Fibroblast of skin of left quadriceps (primary cell): ENCODE measurements around the gene RPS16.
A peak's percentile ranks its signal among the peaks of the same experiment; 100 is the strongest.

ENCODE experiments used
- DNase-seq, 2 experiments: peaks; one replicate each; pipeline ENCODE4 v3.0.0-alpha.2; 2013; ENCODE audit warnings: low read depth in 2 of 2

The RPS16 gene

DNA sequence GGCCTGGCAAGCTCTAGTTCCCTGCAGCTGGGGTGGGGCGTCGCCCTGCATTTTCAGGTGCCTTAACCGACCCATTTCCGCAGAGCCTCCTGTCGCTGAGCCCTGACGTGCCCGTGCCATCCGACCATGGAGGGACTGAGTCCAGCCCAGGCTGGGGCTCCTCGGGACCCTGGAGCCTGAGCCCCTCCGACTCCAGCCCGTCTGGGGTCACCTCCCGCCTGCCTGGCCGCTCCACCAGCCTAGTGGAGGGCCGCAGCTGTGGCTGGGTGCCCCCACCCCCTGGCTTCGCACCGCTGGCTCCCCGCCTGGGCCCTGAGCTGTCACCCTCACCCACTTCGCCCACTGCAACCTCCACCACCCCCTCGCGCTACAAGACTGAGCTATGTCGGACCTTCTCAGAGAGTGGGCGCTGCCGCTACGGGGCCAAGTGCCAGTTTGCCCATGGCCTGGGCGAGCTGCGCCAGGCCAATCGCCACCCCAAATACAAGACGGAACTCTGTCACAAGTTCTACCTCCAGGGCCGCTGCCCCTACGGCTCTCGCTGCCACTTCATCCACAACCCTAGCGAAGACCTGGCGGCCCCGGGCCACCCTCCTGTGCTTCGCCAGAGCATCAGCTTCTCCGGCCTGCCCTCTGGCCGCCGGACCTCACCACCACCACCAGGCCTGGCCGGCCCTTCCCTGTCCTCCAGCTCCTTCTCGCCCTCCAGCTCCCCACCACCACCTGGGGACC, 27.9 kb downstream of the RPS16 start:
- no peak for DNase-seq

DNA sequence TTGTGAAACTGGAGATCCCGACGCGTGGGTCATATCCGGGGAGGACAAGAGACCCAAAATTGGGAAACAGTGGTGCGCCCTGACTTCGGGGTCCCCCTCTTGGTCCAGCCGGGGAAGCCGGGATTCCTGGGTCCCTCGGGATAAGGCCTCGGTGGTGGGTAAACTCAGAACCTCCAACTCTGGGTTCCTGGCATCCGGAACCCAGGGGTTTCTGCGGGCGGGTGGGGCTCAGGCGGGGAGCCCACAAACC, 28.4 kb downstream of the RPS16 start:
- DNase-seq, result no peak

DNA sequence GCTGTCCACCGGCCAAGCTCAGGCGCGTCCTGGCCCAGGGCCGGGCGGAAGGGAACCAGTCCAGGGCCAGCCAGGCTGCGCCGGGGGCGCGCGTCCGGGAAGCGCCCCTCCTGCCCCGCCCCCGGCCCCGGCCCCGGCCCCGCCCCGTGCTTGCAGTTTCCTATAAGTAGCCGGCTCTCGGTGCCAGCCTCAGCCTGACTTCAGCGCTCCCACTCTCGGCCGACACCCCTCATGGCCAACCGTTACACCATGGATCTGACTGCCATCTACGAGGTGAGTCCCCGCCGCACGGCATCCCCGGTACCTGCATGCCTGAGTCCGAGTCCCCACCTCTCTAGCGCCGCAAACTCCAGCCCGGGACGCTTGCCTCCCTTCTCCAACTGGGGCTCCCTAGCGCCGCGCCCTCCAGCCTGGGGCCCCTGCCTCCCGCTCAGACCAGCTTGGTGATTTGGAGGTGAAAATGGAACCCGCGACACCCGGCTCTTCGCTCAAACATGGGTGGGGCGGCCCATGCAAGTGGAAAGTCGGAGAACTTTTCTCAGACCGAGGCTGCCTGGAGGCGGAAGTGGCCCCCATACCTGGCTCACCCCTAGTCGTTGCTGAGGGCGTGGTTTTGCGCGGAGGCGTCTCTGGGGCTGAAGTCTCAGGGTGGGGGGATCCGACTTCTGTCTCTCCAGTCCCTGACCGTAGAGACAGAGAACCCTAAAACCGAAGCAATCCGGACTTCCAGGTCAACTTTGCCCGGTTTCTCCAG, 28.9 kb downstream of the RPS16 start, which contains the start of gene ZFP36:
Gene ZFP36 (plus strand): TSS at position 192 of the 754 bp plus-strand sequence. CDS start 58 bp downstream, at position 250.
- DNase-seq, result peak in 1 of 2 experiments; percentile 67

DNA sequence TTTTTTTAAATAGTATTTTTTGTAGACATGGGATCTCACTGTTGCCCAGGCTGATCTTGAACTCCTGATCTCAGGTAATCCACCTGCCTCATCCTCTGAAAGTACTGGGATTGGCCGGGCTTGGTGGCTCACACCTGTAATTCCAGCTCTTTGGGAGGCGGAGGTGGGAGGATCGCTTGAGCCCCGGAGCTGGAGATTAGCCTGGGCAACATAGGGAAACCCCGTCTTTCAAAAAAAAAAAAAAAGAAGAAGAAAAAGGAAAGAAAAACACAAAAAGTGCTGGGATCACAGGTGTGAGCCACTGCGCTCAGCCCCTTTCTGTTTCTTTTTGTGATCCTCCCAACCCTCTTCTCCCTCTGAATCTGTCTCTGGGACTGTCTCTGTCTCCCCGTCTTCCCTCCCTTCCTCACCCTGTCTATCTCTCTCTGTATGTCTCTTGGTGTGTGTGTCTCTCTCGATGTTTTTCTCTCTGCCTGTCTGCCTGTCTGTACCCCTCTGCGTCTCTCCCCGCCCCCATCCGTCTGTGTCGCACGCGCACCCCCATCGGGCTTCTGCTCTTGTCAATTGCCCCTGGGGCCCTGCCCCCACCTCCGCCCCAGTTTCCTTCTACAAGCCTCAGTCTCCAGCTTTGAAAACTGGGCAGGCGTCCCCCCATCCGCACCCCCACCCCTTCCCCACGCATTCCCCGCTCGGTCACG, 29.6 kb downstream of the RPS16 start:
- no peak for DNase-seq

DNA sequence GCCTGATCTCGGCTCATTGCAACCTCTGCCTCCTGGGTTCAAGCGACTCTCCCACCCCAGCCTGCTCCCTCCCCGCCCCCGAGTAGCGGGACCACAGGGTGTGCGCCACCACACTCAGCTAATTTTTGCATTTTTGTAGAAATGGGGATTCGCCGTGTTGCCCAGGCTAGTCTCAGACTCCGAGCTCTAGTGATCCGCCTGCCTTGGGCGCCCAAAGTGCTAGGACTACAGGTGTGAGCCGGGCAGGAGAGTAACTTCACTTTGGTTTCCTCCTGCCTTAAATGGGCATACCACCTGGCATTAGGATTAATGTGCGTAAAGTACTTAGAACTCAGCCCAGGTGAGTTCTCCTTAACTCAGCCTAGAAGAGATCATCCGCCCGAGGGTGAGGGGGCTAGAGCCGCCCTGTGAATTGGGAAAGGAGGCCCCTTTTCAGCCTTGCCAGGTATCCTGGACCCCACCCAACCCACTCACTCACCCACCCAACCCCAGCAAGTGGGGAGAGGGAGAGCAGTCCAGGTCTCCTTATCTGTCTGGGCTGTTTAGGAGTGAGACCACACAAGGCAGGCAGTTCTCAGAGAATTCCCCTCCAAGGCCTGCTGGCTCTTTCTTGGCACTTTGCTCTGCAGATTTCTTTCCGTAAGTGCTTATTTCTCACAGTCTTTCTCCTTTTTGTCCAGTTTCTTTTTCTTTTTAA, 30.3 kb downstream of the RPS16 start:
- DNase-seq, result no peak

DNA sequence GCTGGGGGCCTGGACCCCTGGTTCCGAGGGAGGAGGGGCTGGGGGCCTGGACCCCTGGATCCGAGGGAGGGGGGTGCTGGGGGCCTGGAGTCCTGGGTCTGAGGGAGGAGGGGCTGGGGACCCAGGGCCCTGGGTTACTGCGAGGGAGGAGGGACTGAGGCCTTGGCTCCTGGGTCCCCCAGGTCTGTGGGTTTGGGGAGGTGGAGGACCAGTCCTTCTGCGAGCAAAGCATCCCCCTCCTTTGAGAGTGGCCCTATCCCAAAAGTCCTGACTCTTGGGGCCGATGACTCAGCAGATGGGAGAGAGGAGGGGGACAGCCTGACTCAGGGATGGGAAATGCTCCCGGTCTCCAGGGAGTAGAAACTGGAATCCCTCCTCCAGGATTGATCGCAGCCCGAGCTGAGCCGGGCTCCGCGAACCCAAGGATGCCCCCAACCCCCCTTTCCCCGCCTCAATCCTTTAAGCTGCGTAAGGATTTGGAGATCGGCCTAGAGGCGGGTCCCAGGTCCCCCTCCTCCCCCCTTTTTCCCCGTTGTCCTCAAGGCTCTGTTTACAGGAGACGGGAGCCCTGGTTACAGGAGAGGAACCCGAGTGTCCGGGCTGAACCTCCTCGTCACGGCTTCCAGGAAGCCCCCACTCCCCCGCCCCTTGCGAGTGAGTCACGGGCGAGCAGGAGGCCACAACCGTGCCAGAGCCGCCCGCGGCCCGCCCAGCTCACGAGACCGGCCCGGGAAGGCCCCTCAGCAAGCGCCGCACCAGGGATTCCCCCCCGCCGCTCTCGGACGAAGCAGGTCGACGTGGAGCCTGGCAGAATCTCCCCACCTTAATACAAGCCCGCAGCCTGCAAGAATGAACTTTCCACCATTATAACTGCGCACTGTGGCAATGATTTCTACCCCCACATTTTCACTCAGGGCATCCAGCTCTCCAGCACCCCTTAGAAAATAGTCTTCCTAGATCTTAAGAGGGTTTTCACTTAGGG, 32.1 kb downstream of the RPS16 start:
- DNase-seq, result peak; percentile 99 to 100

DNA sequence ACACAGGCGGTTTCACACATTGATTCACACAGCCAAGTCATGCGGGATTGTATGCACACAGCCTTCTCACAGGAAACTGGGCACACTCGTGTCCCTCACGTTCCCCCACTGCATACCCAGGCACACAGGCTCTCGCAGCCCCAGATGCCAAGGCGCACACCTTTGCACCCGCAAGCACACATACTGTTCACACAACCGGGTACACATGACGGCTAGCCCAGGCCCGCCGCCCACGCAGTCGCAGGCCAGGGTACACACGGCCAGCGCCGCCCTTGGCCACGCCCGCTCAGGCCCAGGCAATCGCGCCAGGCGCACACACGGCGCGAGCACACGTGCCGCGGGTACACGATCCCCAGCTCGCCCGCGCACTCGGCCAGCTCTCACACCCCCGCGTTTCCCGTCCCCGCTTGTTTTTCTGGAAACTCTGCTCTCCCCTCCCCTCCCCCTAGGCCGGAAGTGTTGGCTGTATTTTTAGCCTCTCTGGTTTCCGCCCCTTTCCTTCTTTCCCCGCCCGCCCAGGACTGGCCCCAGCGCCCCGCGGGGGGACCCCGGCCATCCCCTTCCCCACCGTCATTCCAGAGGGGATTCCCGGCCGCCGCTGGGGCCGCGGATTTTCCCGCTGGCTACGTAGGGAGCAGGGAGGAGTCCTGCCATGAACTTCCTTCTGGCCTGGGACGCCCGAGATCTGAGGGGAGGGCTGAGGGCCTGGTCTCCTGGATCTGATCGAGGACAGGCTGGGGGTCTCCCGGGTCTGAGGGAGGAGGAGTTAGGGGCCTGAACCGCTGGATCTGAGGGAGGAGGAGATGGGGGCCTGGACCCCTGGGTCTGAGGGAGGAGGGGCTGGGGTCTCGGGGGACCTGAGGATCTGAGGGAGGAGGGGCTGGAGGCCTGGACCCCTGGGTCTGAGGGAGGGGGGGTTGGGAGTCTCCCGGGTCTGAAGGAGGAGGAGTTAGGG, 33.1 kb downstream of the RPS16 start:
- peak; percentile 81 to 83 for DNase-seq

DNA sequence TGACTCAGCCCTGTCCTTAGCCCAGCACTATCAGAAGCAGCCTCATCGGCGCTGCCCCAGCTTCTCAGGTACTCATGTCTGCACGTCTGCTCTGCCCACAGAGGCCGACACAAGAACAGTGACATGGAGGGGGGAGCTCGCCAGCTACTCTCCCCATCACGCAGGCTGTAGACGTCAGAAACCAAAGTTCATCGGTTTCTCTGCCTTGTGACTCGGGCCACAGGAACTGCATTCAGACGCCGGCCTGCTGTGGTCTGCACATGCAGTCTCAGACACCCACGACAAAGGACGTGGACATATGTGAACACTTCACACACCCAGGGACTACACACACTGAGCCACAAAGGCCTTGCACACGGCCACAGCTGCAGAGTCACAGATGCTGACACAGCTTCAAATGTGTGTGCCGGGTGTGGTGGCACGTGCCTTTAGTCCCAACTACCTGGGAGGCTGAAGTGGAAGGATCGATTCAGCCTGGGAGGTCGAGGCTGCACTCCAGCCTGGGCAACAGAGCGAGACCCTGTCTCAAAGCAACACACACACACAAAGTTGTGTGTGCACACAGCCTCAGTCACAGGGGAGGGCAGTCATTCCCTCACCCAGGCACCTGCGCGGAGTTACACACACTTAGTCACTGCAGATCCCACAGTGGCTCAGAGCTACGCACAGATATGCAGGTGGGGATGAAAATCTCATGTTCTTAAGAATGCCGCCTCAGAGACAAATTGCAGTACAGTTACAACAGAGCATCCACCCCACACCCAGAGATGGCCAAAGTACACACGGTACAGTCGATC, 34.0 kb downstream of the RPS16 start:
- DNase-seq, result no peak

DNA sequence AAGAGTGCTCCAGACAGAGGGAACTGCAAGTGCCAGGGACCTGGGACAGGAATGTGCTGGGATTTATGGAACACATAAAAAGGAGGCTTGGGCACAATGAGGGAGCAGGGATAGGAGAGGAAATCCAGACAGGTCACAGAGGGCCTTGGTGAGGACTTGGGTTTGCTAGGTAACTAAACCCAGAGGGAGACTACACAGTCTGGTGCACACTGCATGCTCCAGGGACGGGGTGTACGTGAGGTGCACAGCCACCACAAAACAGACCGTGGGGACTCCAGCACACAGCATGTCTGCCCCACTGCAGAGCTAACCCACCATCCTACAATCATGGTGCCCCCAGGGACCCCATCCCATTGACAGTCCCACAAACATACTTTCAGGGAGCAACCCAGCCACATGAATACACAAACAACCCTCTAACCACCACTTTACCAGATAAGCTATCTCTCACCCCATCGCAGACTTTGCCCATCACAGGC, 34.6 kb downstream of the RPS16 start:
- DNase-seq, result no peak

DNA sequence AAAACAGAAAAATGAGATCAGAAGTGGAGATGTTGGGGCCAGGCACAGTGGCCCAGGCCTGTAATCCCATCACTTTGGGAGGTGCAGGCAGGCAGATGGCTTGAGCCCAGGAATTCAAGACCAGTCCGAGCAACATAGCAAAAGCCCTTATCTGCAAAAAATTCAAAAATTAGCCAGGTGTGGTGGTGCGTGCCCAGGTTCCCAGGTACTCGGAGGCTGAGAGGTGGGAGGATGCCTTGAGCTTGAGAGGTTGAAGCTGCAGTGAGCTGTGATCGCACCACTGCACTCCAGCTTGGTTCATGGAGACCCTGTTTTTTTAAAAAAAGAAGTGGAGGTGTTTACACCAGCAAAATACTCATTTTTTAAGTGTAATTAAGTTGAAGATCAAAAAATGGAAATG, 35.7 kb downstream of the RPS16 start:
- DNase-seq, result no peak

DNA sequence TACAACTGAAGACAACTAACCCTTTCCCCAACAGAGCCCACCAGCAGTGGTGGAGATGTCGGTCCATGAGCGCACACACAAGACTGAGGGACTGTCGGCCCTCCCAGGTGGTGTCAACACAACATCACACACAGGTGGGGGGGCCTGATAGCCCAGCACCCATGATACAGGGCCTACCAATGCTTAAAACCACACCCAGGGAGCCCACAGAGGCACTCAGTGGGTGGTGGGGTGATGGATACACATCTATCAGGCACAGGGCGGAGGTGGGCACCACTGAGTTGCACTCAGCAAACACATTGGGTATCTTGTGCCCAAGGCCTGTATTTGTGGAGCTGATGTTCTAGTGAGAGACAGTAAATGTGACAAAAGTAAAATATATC, 36.1 kb downstream of the RPS16 start:
- DNase-seq, result no peak

DNA sequence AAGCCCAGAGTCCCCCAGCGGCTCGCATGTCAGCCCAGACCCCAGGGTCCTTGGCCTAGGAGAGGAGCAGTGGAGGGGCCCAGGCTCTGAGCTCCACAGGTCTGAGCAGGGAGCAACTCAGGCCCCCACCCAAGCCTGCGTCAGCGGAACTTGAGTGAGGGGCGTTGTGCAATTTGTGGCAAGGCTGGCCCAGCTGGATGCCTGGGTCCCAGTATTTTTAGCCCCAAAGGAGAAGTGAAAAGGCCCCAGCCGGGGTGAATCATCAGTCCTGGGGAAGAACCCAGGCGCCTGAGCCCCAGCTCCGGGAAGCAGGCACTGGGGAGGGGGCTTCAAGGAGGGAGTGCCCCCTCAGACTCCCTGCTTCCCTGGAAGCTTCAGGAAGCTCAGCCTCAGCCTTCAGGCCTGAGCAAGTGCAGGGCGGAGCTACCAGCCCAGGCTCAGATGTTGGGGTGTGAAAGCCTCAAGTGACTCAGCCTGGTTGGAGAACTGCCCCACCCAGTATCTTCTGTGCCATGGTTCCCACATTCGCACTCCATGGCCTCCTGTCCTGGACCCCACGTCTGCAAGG, 37.4 kb downstream of the RPS16 start:
- no peak for DNase-seq

DNA sequence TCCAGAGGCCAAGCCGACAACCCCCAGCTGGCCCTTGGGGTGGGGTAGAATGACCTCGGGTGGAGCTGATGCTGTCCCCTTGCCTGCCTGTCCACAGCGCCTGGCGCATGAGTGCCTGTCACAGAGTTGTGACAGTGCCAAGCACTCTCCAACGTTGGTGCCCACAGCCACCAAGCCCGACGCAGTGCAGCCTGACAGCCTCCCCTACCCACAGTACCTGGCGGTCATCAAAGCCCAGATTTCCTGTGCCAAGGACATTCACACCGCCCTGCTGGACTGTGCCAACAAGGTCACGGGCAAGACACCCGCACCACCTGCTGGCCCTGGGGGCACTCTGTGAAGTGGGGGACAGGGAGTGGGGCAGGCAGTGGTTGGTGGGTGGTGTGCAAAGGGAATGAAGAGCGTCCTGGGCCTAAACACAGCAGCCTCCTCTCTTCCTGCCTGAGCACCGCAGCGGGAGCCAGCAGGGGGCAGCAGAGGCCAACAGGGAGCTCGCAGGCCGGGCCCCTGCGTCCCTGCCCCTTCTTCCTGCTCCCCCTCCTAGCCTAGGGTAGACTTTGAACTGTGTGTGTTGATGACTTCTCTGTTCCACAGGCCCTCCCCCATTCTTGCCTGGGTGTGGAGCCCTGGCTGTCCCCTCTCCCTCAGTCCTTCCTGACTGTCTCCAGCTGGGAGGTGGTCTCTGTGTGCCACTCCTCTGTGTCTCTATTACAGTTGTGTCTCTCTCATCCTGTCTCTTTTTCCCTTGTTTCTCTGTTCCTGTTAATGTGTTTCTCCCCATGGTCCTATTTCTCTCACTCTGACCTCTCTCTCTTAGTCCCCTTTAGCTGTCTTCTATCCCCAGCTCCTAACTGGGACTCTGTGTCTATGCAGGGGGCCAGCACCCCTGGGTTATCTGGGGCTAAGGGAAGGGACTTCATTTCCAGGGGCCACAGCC, 38.1 kb downstream of the RPS16 start:
- DNase-seq, result no peak

DNA sequence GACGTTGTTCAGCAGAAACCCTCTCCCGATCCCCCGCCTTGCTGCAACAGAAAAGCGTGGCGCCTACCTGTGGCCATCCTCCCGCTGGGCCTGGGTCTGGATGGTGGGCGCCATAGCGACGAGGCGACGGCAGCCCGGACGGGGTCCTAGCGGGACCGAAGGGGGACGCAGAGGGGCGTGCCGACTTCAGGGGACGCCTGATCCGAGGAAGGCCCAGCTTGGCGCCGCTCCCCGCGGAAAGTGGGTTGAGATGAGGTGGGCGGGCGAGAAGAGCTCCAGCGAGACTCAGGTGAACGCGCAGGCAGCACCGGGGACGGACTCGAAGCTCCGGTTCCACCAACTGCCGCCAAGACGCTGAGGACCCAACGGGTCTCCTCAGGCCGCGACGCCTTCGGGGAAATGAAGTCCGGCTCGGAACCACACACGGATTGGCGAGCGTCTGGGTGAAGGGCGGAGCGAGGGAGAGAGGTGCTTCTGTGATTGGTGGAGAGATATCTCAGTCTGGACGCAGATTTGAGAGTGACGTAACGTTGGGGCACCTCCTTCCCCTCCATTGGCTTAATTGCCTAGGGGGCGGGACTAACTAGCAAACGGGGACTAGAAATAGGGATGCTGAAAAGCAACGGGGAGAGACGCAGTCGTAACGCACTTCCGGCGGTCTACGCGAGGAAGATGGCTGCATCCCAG, 44.9 kb downstream of the RPS16 start, which contains the start of the genes MED29 and PAF1:
Gene MED29 (plus strand): TSS at position 628 of the 687 bp plus-strand sequence. CDS start 45 bp downstream, at position 673.
Gene PAF1 (minus strand): TSS at position 356 of the 687 bp plus-strand sequence. CDS start 242 bp downstream, at position 114.
- DNase-seq, result peak; percentile 99

DNA sequence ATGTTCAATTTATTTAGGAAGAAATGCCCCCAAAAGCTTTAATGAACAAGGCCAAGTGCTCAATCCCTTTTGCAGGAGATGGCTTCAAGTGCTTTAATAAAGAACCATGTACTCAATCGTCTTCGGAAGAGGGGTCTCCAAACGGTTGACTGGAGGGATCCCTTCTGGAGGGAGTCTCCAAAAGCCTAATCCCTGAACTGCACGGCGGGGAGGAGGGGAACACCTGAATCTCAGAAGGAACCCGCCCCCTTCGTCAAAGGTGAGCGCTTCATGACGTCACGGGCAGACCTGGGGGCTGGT, 45.3 kb downstream of the RPS16 start:
- no peak for DNase-seq

DNA sequence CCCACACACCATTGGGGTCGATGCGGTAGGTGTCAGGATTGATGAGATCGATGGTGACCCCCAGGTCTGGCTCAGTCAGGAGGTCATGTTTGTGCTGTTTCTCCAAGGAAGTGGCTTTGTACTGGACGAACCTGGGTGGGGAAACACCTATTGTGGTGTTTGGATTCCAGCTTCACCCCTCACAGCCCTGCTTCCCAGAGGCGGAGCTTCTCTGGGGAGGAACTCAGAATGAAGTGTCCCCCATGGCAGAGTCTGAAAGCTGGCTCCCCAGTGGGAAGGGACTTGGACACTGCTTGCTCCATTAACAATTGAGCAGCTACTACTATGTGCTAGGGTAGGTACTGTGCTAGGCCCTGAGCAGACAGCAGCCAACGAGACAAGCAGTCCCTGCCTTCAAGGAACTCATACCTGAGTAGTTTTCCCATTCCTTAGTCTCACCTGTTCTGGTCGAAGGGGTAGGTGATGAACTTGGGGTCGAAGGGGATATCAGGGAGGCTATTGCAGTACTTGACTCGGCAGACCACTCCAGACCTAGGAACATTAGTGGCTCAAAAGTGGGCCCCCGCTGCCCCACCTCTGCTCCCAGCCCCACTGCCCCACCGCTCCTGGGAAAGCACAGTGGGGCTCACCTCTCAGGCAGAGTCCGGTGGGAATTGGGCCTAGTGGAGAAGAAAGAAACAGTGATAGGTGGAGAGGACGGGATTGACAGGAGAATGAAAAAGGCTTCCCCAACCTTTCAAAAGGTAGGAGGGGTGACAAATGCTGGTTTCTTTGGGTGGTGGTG, 45.9 kb downstream of the RPS16 start:
- no peak for DNase-seq
